ENCODE results near the gene DCAF8L2. TPM values are rescaled to one million over a fixed set of nuclear protein-coding genes. Genes with fewer than 3 reads are reported as not detected.

The DCAF8L2 gene
- total and polyA plus RNA-seq, 2 donors (not counting 3 experiments of a cell fraction or from before 2014, with no cell fraction given): 0.15 to 0.36 TPM

DNA sequence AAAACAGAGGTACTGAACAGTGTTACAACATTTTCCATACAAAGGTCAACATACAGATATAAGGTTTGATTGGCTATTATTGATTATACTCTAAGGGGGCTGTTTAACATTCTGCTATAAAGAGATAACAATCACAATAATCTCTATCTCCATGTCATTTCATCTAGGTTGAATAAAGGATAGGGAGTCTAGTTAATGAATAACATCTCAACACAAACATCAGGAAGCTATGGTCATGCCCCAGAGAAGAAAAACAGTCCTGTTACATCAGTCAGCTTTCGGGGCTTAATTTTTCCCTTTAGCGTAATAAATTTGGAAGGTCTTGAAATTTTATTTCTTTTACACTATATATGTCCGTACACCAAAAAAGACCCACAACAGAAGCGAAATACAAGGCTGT is 41.5 kb upstream of the DCAF8L2 start:
- CTCF ChIA-PET: no interaction called here
- H3K4me1 ChIP-seq (ENCODE audit: control insufficient read depth, extremely low read depth, insufficient read depth, low read length): no peaks in the 10 kb centered on the region
- no peaks in the 10 kb centered on the region for H4K20me1 ChIP-seq (replicated peaks; ENCODE audit: control insufficient read depth, extremely low read depth, insufficient read depth, low read length)
- no peaks in the 10 kb centered on the region for H3K79me2 ChIP-seq (ENCODE audit: control insufficient read depth, insufficient read depth, low read length)
- no peak overlapping the region for H3K4me2 ChIP-seq (ENCODE audit: insufficient read depth, low read length)
- H3K27me3 ChIP-seq (ENCODE audit: control insufficient read depth in 2 of 2, insufficient read depth in 2 of 2, low read length in 2 of 2): no peaks in the 10 kb centered on the region
- no peak overlapping the region for H3K27ac ChIP-seq (ENCODE audit: insufficient read depth, low read depth, low read length)
- no peak overlapping the region for H3K9ac ChIP-seq (replicated peaks; ENCODE audit: extremely low read depth, insufficient read depth, low read length)
- no peak for TF ChIP-seq MYC (IDR thresholded peaks at IDR 0.05; ENCODE audit: low read depth, low read length)
- no peak for TF ChIP-seq EZH2 (IDR thresholded peaks at IDR 0.05; ENCODE audit: borderline replicate concordance, low read depth, low read length, severe bottlenecking)
- no peak for TF ChIP-seq MAX (IDR thresholded peaks at IDR 0.05; ENCODE audit: insufficient read depth, insufficient read length)
- TF ChIP-seq POLR2A (IDR thresholded peaks at IDR 0.05; ENCODE audit: low read depth, low read length): no peak
- no peak for TF ChIP-seq GATA2 (IDR thresholded peaks at IDR 0.05; ENCODE audit: insufficient read depth, insufficient read length, low read depth, low read length)
- TF ChIP-seq CTCF (IDR thresholded peaks at IDR 0.05; ENCODE audit: extremely low read depth in 1 of 2, insufficient read depth in 1 of 2, low read depth in 1 of 2, low read length in 2 of 2): no peak
- BruUV-seq (replicated peaks): no TSS peak
- FAIRE-seq (no peak), DNase-seq (ENCODE audit: low read depth, low spot score) (no peak)
- no peaks in the 10 kb centered on the region for H3K9me1 ChIP-seq (replicated peaks; ENCODE audit: control insufficient read depth, extremely low read depth, insufficient read depth, low read length)
- no peak overlapping the region for H2AFZ ChIP-seq (ENCODE audit: low read depth, low read length)
- H3K36me3 ChIP-seq (ENCODE audit: control insufficient read depth in 2 of 2, extremely low read depth in 1 of 2, insufficient read depth in 2 of 2, low read length in 2 of 2): no peaks in the 10 kb centered on the region
- no peaks in the 10 kb centered on the region for H3K9me3 ChIP-seq (replicated peaks; ENCODE audit: control insufficient read depth, insufficient read depth, low read length)
- intact Hi-C loops (cut with micrococcal nuclease) (no loop called here), dilution Hi-C loops (cut with MboI; ENCODE audit: extremely low pct_ligation_motif_present, low sequenced_read_pairs) (no loop called here)
- H3K4me3 ChIP-seq (replicated peaks in 1 of 3; ENCODE audit: insufficient read depth in 1 of 3, low read depth in 1 of 3, low read length in 3 of 3): no peak overlapping the region
- POLR2A ChIA-PET: no interaction called here

GRCh38 chrX:27549688-27550087 is 40.5 kb upstream of the DCAF8L2 start:
- DNase-seq (ENCODE audit: low read depth, low spot score) (no peak), FAIRE-seq (no peak)
- intact Hi-C loops (cut with micrococcal nuclease) (no loop called here), dilution Hi-C loops (cut with MboI; ENCODE audit: extremely low pct_ligation_motif_present, low sequenced_read_pairs) (no loop called here)
- CTCF ChIA-PET: no interaction called here
- Histone ChIP-seq H3K4me2 (ENCODE audit: insufficient read depth, low read length) (no peak overlapping the region), H3K9me3 (replicated peaks; ENCODE audit: control insufficient read depth, insufficient read depth, low read length) (no peaks in the 10 kb centered on the region), H3K4me1 (ENCODE audit: control insufficient read depth, extremely low read depth, insufficient read depth, low read length) (no peaks in the 10 kb centered on the region), H2AFZ (ENCODE audit: low read depth, low read length) (no peak overlapping the region), H3K27me3 (ENCODE audit: control insufficient read depth in 2 of 2, insufficient read depth in 2 of 2, low read length in 2 of 2) (no peaks in the 10 kb centered on the region), H3K36me3 (ENCODE audit: control insufficient read depth in 2 of 2, extremely low read depth in 1 of 2, insufficient read depth in 2 of 2, low read length in 2 of 2) (no peaks in the 10 kb centered on the region), H3K4me3 (replicated peaks in 1 of 3; ENCODE audit: insufficient read depth in 1 of 3, low read depth in 1 of 3, low read length in 3 of 3) (no peak overlapping the region), H3K9ac (replicated peaks; ENCODE audit: extremely low read depth, insufficient read depth, low read length) (no peak overlapping the region), H3K27ac (ENCODE audit: insufficient read depth, low read depth, low read length) (no peak overlapping the region), H3K9me1 (replicated peaks; ENCODE audit: control insufficient read depth, extremely low read depth, insufficient read depth, low read length) (no peaks in the 10 kb centered on the region), H3K79me2 (ENCODE audit: control insufficient read depth, insufficient read depth, low read length) (no peaks in the 10 kb centered on the region), H4K20me1 (replicated peaks; ENCODE audit: control insufficient read depth, extremely low read depth, insufficient read depth, low read length) (no peaks in the 10 kb centered on the region)
- no TSS peak for BruUV-seq (replicated peaks)
- POLR2A ChIA-PET: no interaction called here
- no peak for TF ChIP-seq GATA2 (IDR thresholded peaks at IDR 0.05; ENCODE audit: insufficient read depth, insufficient read length, low read depth, low read length)
